ENCODE results near the gene ORM1. TPM values are rescaled to one million over a fixed set of nuclear protein-coding genes. Genes with fewer than 3 reads are reported as not detected.

Gene ORM1
- total and polyA plus RNA-seq, 2 of the 8 experiments (the other 6 are each of a cell fraction or from before 2014, with no cell fraction given), result 0.32 TPM; not detected in 1

DNA sequence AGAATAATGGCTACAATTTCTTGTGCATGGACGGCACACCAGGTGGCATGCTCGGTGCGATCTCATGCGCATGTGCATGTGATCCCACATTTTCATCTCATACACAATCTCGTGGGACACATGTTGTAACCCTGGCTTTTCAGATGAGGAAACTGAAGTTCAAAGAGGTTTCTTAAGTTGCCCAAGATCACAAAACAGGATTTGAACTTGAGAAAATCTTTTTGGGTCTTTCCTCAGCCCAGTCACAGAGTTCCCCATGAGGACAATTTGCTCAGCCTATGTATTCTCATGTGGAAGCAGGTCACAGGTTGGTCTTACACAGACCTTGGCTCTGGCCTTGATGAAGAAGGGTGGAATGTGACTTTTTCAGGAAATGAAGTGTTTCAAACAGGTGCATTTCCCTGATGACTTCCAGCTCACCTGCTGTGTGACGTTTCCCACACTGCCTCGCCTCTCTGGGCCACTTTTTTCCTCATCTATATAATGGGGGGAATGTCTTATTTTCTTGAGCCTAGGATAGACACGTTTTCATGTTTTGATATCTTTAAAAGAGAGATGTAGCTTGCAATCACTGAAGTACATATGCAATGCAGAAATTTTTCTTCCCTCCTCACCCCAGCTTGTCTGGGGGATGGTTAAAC is 7.1 kb upstream of the ORM1 start:
- no peak overlapping the region for H2BK5ac ChIP-seq (ENCODE audit: low read depth, low read length)
- no peak overlapping the region for H3K9ac ChIP-seq (replicated peaks in 1 of 4; ENCODE audit: extremely low read depth in 1 of 4, low read depth in 3 of 4, low read length in 3 of 4)
- no peaks in the 10 kb centered on the region for H3K79me2 ChIP-seq (ENCODE audit: control insufficient read depth in 1 of 2, insufficient read depth in 2 of 2, low read length in 2 of 2)
- no peak overlapping the region for H4K8ac ChIP-seq (ENCODE audit: extremely low read depth, insufficient read depth, low read length)
- ChIA-PET CTCF (ENCODE audit: partially characterized antibody) (interaction anchor here (1.0 to 4.6 kb wide), 3 partner anchors 25 to 233 kb away, joined by 3 to 29 read pairs (median 5); partner anchors contain the start of gene COL27A1), POLR2A (ENCODE audit: partially characterized antibody) (interaction anchor here (0.7 kb wide), 1 partner anchor 21 kb away, joined by 3 read pairs; no protein-coding TSS in a partner anchor)
- H2BK120ac ChIP-seq (replicated peaks; ENCODE audit: low read depth, low read length), result no peak overlapping the region
- H2BK12ac ChIP-seq (ENCODE audit: low read depth, low read length), result no peak overlapping the region
- no peak overlapping the region for H3K4me2 ChIP-seq (ENCODE audit: insufficient read depth in 1 of 2, low read depth in 2 of 2, low read length in 2 of 2)
- H3K4me1 ChIP-seq (replicated peaks in 1 of 4; ENCODE audit: control insufficient read depth in 3 of 4, insufficient read depth in 4 of 4, low read length in 3 of 4), result no peaks in the 10 kb centered on the region
- H4K20me1 ChIP-seq (replicated peaks in 1 of 2; ENCODE audit: control insufficient read depth in 1 of 2, insufficient read depth in 2 of 2, low read length in 2 of 2), result no peaks in the 10 kb centered on the region
- WGBS, 2 experiments (ENCODE audit: extremely low coverage in 1 of 2, insufficient coverage in 1 of 2, insufficient read length in 1 of 2, insufficient replicate concordance in 2 of 2, low coverage in 1 of 2, low lambda C conversion rate in 2 of 2, missing lambda C conversion rate in 1 of 2), result 92% methylated on average over 8 of the region's 8 CpGs; no CpG with 5 or more reads in 1 of the 2 experiments
- no peak overlapping the region for H2AK5ac ChIP-seq (ENCODE audit: low read depth, low read length)
- H3K23ac ChIP-seq (ENCODE audit: insufficient read length), result no peak overlapping the region
- no peak overlapping the region for H3K14ac ChIP-seq (ENCODE audit: insufficient read length)
- no peak overlapping the region for H3K18ac ChIP-seq (ENCODE audit: extremely low read depth, low read length)
- H3K9me3 ChIP-seq (ENCODE audit: insufficient read depth in 2 of 2, low read depth in 1 of 2, low read length in 1 of 2), result no peaks in the 10 kb centered on the region
- no peaks in the 10 kb centered on the region for H3K79me1 ChIP-seq (ENCODE audit: low read depth, low read length)
- H3K4ac ChIP-seq (replicated peaks; ENCODE audit: insufficient read length, low read depth, low read length), result no peak overlapping the region
- H3K4me3 ChIP-seq (ENCODE audit: extremely low read depth in 1 of 4, insufficient read depth in 2 of 4, low read depth in 3 of 4, low read length in 4 of 4), result no peak overlapping the region
- H3K27me3 ChIP-seq (replicated peaks in 1 of 4; ENCODE audit: control insufficient read depth in 3 of 4, extremely low read depth in 1 of 4, insufficient read depth in 3 of 4, low read length in 3 of 4), result no peaks in the 10 kb centered on the region
- no peaks in the 10 kb centered on the region for H3K36me3 ChIP-seq (ENCODE audit: control insufficient read depth in 2 of 4, insufficient read depth in 4 of 4, low read length in 3 of 4)
- no peak overlapping the region for H3K56ac ChIP-seq (replicated peaks; ENCODE audit: insufficient read length, low read depth, low read length)
- peak in 1 of 2 experiments; percentile 2 for DNase-seq (ENCODE audit: low read depth in 1 of 2, low spot score in 2 of 2)
- H3K23me2 ChIP-seq (ENCODE audit: low read depth, low read length), result peaks cover 1% of the 10 kb centered on the region; the same call in 1 of the 2 replicates
- no peak overlapping the region for H3K27ac ChIP-seq (ENCODE audit: low read depth, low read length)
- H4K91ac ChIP-seq (replicated peaks; ENCODE audit: insufficient read length, low read length), result no peak overlapping the region
- no peak overlapping the region for H4K5ac ChIP-seq (ENCODE audit: insufficient read length, low read depth, low read length)
- FAIRE-seq, result no peak
- no peak overlapping the region for H2BK20ac ChIP-seq (ENCODE audit: low read length)
- H2AFZ ChIP-seq (ENCODE audit: low read length), result no peak overlapping the region
- H2BK15ac ChIP-seq (ENCODE audit: low read length), result no peak overlapping the region
- TF ChIP-seq TAF1 (IDR thresholded peaks at IDR 0.05; ENCODE audit: low read depth, low read length), result no peak
- TF ChIP-seq PHF8 (conservative IDR thresholded peaks at IDR 0.05; ENCODE audit: low read depth, low read length), result no peak
- TF ChIP-seq SAP30 (IDR thresholded peaks at IDR 0.05; ENCODE audit: insufficient read depth, insufficient replicate concordance, low read length), result no peak
- TF ChIP-seq CHD1 (IDR thresholded peaks at IDR 0.05; ENCODE audit: low read depth, low read length), result no peak

All from H1 (cell line).